SK-MEL-5 (cell line): ENCODE measurements around the gene ACSF3. TPM values are rescaled to one million over a fixed set of nuclear protein-coding genes. Genes with fewer than 3 reads are reported as not detected.

Experiments
- DNase-seq: peaks from one replicate; pipeline ENCODE4 v3.0.0-alpha.2; 2016; ENCODE audit warnings: low read depth, low spot score
- in situ Hi-C: cut with HindIII; loops from 2 replicates; pipeline ENCODE4 v1.10.0; 2016; ENCODE audit warnings: low sequenced_read_pairs, high pct_unique_total_duplicates, low pct_unique_long_range_greater_than_20kb
- total RNA-seq: library from RNA; depleted of rRNA; stranded (reverse); fragments of >200 nt; shearing (Covaris generic); gene quantifications from 2 replicates; pipeline ENCODE4 v1.2.3, GENCODE V29; 2014

ACSF3 gene
- total RNA-seq, 1 experiment from 2014 or later = 20.6 TPM

DNA sequence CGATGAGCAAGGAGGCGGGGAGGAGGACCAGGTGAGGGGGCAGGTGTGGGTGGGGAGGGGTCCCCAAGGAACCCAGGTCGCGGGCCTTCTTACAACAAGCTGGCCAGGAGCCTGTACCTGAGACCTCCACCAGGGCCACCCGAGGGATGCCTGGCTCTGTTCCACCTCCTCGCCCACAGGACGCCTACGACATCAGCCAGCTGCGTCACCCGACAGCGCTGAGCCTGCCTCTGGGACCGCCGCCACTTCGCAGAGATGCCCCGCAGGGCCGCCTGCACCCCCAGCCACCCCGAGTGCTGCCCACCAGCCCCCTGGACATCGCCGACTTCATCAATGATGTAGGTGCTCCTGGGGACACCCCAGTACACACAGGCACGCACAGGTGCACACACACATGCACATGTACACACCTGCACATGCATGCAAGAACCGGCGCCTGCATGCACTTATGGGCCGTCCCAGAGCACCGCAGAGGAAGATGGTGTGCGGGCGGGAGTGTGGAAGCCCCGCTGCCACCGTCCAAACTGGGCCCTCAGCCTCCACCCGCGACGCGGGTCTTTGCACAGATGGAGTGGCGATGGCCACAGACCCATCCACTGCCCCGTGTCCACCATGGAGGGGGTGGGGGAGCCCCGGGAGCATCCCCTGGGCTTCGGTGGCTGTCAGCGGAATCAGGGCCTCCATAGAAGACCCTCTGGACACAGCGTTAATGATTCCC lies 100.1 kb downstream of the ACSF3 start:
- DNase-seq = no peak
- in situ Hi-C loops = no loop called here

DNA sequence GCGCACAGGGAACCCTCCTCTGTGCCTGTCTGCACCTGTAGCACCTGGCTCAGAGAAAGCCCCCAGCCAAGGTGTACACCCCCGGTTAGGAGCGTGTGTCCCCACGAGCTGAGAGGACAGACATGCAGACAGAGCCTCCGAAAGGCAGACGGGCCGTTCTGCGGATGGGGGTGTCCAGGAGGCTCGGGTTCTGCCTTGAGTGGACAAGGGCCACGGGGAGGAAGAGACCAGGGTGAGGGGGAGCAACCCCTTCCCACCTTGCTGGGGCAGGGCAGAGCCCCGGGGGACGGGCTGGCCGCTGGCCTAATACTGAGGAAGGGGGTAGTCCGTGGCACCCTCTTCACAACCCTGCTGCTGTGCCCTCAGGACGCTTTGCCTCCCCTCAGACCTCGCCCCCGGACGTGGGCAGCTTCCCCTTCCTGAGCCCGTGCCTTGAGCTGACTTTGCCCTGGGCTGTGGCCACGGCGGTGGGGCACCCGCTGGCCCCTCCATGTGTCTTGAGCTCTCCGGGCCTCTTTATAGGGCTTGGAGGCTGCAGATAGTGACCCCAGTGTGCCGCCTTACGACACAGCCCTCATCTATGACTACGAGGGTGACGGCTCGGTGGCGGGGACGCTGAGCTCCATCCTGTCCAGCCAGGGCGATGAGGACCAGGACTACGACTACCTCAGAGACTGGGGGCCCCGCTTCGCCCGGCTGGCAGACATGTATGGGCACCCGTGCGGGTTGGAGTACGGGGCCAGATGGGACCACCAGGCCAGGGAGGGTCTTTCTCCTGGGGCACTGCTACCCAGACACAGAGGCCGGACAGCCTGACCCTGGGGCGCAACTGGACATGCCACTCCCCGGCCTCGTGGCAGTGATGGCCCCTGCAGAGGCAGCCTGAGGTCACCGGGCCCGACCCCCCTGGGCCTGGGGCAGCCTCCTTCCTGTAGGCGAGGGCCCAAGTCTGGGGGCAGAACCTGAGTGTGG lies 101.0 kb downstream of the ACSF3 start:
- no peak for DNase-seq

GRCh38 chr16:89195521-89196171 lies 102.0 kb downstream of the ACSF3 start:
- DNase-seq = no peak
- in situ Hi-C loops = no loop called here

More for the DNA sequence above, 101.0 kb downstream of the ACSF3 start:
- in situ Hi-C loops = no loop called here

GRCh38 chr16:89197033-89197632 lies 103.5 kb downstream of the ACSF3 start:
- no peak for DNase-seq
- in situ Hi-C loops = no loop called here

GRCh38 chr16:89197633-89198416 lies 104.2 kb downstream of the ACSF3 start:
- in situ Hi-C loops = no loop called here
- no peak for DNase-seq

DNA sequence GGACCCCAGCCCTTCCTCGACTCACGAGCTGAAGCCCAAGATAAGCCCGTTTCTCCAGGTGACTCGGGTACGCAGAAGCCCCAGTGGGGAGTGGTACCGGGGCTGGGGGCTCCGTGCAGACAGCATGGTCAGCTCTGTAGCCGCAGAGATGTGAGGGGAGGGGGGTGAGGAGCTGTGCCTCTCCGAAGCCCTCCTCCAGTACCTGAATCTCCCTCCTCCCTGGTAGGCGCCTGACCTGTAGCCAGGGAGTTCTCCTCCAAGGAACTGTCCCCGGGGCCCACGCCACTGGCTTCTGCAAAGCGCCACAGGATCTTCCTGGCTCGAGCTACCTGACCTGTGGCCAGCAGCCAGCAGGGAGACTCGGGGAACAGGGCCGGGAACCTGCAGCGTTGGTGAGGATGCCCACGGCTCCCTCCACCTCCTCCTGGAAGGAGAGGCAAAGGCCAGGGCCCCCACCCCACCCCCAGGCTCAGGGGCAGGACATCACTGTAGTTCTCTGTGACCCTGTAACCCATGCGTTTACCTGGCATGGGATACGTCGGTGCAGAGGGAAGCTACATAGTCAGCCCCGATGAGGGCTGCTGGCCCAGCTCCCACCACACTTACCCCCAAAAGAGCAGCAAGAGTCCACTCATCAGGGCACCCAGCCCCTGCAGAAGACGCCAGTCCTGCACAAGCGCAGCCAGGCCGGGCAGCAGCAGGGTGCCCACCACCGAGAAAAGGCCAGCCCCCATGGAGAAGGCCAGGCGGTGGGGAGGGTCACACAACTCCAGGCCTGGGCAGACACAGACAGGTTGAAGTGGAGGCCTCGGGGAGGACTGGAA lies 105.0 kb downstream of the ACSF3 start:
- no peak for DNase-seq
- in situ Hi-C loops = no loop called here

DNA sequence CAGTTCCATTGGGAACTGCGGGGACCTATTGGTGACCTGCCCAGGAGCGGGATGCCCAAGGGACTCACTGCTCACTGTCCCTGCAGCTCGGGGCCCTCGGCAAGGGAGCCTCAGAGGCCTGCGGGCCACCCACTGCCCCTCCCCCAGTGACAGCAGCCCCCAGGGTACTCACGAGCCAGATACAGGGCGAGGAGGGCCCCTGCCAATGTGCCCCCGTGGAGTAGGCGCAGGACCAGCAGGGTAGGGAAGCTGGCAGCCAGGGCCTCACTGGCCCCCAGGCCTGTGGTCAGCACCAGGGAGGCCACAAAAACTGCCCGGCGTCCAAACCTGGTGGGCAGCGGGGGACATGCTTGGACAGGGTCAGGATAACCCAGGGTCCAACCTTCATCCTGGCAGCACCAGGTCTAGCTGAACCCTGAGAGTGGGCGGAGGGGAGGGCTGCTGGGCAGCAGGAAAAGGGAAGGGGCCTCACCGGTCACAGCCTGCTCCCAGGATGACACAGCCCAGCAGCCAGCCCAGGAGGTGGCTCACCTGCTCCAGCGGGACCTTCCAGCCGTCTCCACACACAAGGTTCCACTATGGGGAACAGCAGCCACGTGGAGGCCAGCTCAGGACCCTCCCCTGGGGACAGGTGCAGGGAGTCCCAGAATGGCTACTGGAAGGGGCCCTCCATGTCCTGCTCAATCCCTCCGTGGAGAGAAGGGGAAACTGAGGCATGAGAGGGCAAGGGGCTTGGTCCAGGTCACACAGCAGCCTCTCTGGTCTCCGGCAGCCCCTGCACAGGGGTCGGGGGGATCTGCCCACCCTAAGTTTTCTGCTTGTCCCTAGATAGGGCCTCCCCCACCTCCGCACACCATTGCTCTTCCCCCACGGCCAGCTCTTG lies 105.8 kb downstream of the ACSF3 start:
- DNase-seq = no peak
- in situ Hi-C loops = no loop called here

DNA sequence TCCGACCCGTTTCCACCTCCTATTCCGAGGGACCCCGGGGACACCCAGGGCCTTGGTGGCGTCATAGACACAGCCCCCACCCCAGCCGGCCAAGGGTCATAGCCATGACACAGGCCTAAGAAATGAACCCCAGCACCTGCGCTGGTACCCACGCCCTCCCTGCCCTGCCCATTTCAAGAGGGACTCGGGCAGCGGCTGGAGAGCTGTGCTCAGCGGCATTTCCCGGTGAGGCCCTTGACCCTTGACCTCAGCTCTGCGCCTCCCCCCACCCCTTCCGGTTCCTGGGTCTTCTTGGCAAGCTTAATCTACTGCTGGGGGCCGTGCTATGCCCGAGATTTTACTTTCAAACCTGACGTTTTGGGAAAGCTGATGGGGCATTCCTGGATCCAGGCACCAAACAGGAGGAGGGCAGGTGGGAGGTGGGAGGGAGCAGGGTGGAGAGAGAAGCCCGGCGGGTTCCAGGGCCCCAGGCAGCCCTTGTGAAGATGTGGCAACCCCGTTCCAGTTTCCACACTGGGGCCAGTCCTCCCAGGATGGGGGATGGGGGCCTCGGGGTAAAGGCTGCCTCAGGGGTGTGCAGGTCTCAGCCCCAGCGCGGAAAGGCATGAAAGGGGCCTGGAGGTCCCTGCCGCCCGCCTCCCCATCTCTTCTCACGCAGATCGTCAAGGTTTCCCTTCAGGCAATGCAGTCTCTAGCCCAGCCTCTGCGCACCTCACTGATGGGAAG lies 106.6 kb downstream of the ACSF3 start, which contains the start of gene SLC22A31:
Gene SLC22A31 (minus strand): TSS at position 414 of the 726 bp plus-strand sequence. CDS start 36 bp downstream, at position 378.
- in situ Hi-C loops = no loop called here

DNA sequence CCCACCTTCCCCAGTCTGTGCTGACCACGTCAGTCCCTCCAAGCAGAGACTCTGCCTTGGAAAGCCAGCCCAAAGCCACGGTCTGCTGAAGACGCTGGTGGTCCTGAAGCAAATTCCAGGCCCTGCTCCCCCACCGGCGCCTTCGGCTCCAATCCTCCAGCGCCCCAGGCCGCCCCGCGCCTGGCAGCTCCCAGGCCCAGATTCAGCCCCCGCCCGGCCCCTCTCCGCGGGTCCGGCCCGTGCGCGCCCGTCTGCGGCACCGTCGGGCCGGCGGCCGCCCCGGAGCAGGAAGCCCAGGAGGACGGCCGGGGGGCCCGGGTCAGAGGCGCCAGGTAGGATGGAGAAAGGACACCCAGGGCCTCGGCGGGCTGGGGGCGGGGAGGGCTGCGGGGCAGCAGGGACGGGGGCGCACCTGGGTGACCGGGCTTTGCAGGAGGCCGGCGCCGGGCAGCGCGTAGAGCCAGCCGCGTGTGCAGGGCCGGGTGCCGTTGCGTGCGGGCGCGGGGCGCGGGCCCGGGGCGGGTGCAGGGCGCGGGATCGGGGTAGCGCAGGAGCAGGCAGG lies 107.3 kb downstream of the ACSF3 start:
- in situ Hi-C loops = no loop called here
- DNase-seq = no peak

More for the DNA sequence above, 106.6 kb downstream of the ACSF3 start, which contains the start of gene SLC22A31:
- no peak for DNase-seq

DNA sequence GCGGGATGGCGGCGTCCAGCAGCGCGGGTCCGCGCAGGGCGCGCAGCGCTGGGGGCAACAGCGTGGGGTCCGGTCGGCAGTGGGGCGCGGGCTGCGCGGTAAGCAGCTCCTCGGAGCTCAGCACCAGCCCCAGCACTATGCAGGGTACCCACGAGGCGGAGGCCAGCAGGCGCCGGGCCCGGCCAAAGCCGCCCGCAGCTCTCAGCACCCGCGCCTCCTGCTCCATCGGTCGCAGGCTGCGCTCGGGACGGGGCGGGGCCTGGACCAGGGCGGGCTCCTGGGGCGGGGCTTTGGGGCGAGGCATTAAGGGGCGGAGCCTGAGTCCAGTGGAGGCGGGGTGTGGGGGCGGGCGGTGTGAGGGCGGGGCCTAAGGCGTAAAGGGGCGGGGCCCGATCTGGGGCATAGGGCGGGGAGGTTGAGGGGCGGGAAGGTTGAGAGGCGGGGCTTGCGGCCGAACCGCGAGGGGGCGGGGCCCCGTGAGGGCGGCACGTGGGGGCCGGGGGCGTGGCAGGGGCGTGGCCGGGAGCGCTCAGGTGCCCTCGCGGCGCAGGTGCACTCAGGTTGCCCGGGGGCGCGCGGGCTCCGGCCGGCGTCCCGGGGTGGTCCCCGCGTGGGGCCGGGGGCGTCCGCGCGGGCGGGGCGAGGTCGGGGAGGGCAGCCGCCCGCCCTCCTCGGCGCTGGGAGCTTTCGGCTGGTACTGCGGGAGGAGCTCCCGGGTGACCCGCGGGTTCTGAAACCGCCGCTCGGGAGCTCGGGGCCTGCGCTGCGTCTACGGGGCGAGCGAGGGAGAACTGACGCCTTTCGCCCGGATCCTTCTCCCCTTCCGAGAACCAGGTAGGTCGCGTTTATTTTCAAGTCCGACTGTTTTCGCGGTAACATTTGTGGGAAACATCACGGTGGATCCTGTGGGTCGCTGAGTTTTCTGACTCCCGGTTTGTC lies 108.1 kb downstream of the ACSF3 start:
- in situ Hi-C loops = no loop called here
- peak; percentile 56 for DNase-seq

DNA sequence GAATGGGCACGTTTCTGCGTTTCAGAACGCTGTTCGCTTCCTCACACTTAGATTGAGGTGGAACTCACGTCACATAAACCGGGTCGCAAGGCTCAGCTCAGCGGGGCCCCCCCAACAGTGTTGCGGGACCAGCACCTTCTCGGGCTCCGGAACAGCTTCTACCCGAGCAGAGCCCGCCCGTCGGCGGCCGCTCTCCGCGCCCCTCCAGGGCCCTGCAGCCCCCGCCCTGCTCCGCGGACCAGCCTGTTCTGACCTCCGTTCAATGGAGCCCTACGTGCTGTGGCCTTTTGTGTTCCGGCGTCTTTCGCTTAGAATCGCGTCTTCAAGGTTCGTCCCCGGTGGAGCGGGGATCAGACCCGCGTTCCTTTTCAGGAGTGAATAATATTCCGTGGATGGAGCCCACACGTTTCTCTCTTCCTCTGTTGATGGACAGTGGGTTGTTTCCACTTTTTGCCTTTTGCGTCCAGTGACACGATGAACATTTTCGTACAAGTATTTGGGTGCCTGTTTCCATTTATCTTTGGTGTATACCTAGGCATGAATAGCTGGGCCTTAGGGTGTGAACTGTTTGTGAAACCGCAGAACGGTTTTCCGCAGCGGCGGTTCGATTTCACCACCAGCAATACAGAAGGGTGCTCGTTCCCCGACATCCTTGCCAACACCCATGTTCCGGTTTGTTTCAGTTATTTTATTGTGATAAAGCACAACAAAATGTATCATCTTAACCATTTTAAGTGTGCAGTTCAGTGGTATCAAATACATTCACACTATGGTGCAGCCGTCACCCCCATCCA lies 109.0 kb downstream of the ACSF3 start:
- in situ Hi-C loops = no loop called here
- DNase-seq = no peak
